IPS-20b (cell line): ENCODE data around the gene FES.

Experiments
- H3K27ac ChIP-seq: one replicate; pipeline ENCODE4 v1.5.1; 2013; ENCODE audit warnings: low read length
- H3K27me3 ChIP-seq: 2 replicates; pipeline ENCODE4 v1.6.1; 2013; ENCODE audit warnings: mild to moderate bottlenecking, low read length, inconsistent platforms; ENCODE audit not compliant: insufficient read depth
- H3K36me3 ChIP-seq: 2 replicates; pipeline ENCODE4 v1.6.1; 2013; ENCODE audit warnings: low read depth, mild to moderate bottlenecking, inconsistent platforms, low read length, moderate library complexity; ENCODE audit not compliant: insufficient read depth
- H3K4me1 ChIP-seq: 2 replicates; pipeline ENCODE4 v1.6.1; 2013; ENCODE audit warnings: mild to moderate bottlenecking, control low read depth, inconsistent platforms, low read length, moderate library complexity; ENCODE audit not compliant: insufficient read depth
- H3K4me3 ChIP-seq: 2 replicates; pipeline ENCODE4 v1.5.1; 2013; ENCODE audit warnings: mild to moderate bottlenecking, low read length, inconsistent platforms
- H3K9ac ChIP-seq: 2 replicates; pipeline ENCODE4 v1.6.1; 2013; ENCODE audit warnings: low read depth, mild to moderate bottlenecking, inconsistent platforms, low read length, moderate library complexity
- H3K9me3 ChIP-seq: 2 replicates; pipeline ENCODE4 v1.6.1; 2013; ENCODE audit warnings: mild to moderate bottlenecking, low read depth, low read length, inconsistent platforms; ENCODE audit not compliant: insufficient read depth

Gene FES

DNA sequence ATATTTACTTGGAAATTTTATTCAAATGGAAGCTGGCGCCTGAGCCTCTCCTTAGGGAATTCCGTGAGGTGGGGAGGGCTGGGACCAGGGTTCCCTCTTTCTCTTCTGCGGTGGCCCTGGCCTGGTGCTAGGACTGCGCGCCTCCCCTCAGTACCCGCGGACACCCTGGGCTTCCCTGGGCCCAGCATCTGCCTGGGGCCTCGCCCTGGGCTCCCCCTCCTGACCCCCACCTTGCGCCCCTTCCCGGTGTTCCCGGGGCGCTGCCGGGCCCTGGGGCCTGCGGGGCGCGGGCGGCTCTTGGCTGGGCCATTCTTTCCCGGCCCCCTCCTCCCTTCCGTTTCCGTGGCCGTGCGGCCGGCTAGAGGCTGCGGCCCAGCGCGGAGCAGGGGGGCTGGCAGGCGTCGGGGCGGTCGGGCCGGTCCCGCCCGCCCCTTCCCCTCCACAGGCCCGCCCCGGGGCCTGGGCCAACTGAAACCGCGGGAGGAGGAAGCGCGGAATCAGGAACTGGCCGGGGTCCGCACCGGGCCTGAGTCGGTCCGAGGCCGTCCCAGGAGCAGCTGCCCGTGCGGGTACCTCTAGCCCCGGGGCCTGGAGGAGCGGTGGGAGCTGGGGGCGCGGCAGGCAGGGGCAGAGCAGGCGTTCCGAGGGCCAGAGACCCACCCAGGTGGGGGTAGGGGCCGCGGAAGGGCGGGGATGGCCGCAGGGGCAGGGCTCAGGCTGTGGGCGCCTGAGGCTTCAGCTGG, at the start of gene FES:
Gene FES (plus strand): TSS at position 529 of the 743 bp plus-strand sequence. CDS start 542 bp downstream, outside the sequence.
- no peaks in the 10 kb centered on the region for H3K27me3 ChIP-seq
- H3K4me3 ChIP-seq: peak within 1 kb of the TSS; percentile 55
- peaks cover 17% of the 10 kb centered on the region; the same call in 1 of the 2 replicates for H3K4me1 ChIP-seq
- H3K27ac ChIP-seq: no peak within 1 kb of the TSS
- peak within 1 kb of the TSS; percentile 77 for H3K9ac ChIP-seq
- peaks cover 18% of the 10 kb centered on the region for H3K36me3 ChIP-seq
- H3K9me3 ChIP-seq: no peaks in the 10 kb centered on the region

- Histone ChIP-seq H3K4me1 (peaks cover 3% of the 10 kb centered on the region; the same call in 1 of the 2 replicates), H3K9me3 (no peaks in the 10 kb centered on the region), H3K27ac (no peak overlapping the region), H3K36me3 (no peaks in the 10 kb centered on the region), H3K27me3 (no peaks in the 10 kb centered on the region), H3K9ac (no peak overlapping the region), H3K4me3 (no peak overlapping the region)
These were observed 49.7 kb upstream of the FES start for GRCh38 chr15:90834626-90835025.

DNA sequence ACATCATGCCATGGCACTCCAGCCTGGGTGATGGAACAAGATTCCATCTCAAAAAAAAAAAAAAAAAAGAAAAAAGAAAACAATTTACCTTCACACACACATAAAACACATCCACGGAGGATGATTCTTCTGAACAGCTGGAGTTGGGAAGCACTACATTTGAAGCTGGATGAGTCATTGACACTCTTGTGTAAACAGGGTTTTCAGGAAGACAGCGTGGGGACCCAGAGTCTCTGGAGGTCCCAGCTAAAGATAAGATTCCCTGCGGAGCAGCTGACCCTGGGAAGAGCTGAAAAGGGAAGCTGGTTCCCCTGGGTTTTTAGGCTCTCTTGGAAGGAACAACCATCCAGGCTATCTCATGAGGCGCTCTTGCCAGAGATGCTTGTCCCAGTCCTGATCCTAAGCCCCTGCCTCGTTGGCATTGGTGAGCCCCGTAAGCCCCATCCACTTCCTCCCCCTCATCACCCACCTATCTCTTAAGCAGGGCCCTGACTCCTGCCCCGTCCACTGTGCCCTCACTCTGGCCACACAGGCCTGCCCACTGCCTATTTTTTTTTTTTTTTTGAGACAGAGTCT, 47.9 kb upstream of the FES start:
- no peaks in the 10 kb centered on the region for H3K36me3 ChIP-seq
- H3K9ac ChIP-seq: no peak overlapping the region
- H3K9me3 ChIP-seq: no peaks in the 10 kb centered on the region
- peaks cover 13% of the 10 kb centered on the region for H3K4me1 ChIP-seq
- H3K27ac ChIP-seq: no peak overlapping the region
- H3K4me3 ChIP-seq: no peak overlapping the region
- H3K27me3 ChIP-seq: no peaks in the 10 kb centered on the region

GRCh38 chr15:90837094-90837493, 47.2 kb upstream of the FES start:
- Histone ChIP-seq H3K4me3 (no peak overlapping the region), H3K36me3 (no peaks in the 10 kb centered on the region), H3K9ac (no peak overlapping the region), H3K4me1 (peaks cover 13% of the 10 kb centered on the region), H3K27ac (no peak overlapping the region), H3K27me3 (no peaks in the 10 kb centered on the region), H3K9me3 (no peaks in the 10 kb centered on the region)

- H3K9ac ChIP-seq: no peak overlapping the region
- no peaks in the 10 kb centered on the region for H3K27me3 ChIP-seq
These were observed 46.2 kb upstream of the FES start for GRCh38 chr15:90838139-90838538.

DNA sequence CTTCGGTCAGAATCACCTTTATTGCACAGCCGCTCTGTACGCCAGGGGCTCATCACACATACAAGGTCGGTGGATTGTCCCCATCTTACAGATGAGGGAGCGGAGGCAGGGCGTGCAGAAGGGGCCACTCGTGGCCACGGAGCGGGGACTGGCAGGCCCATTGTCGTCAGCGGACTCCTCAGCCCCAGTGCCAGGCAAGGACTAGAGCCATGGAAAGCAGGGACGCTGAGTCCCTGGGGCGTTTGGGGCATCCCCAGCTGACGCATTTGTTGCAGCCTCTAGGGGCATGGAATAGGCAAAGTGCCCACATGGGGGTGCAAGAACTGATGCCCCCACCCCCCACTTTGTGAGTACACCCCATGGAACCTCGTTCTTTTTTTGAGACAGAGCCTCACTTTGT, 45.8 kb upstream of the FES start:
- no peak overlapping the region for H3K4me3 ChIP-seq
- H3K36me3 ChIP-seq: no peaks in the 10 kb centered on the region
- H3K27me3 ChIP-seq: no peaks in the 10 kb centered on the region
- H3K27ac ChIP-seq: no peak overlapping the region
- no peaks in the 10 kb centered on the region for H3K9me3 ChIP-seq
- H3K9ac ChIP-seq: no peak overlapping the region
- peaks cover 13% of the 10 kb centered on the region for H3K4me1 ChIP-seq

More at GRCh38 chr15:90838139-90838538, 46.2 kb upstream of the FES start:
- no peak overlapping the region for H3K27ac ChIP-seq
- peaks cover 13% of the 10 kb centered on the region for H3K4me1 ChIP-seq
- H3K9me3 ChIP-seq: no peaks in the 10 kb centered on the region
- no peak overlapping the region for H3K4me3 ChIP-seq
- H3K36me3 ChIP-seq: no peaks in the 10 kb centered on the region

- Histone ChIP-seq H3K9me3 (no peaks in the 10 kb centered on the region), H3K4me3 (no peak overlapping the region; the same call in none of the 2 replicates), H3K27ac (no peak overlapping the region), H3K4me1 (peaks cover 13% of the 10 kb centered on the region), H3K9ac (peak overlapping the region; percentile 7; the same call in 1 of the 2 replicates), H3K27me3 (no peaks in the 10 kb centered on the region), H3K36me3 (no peaks in the 10 kb centered on the region)
These were observed 44.9 kb upstream of the FES start for GRCh38 chr15:90839187-90840071.

DNA sequence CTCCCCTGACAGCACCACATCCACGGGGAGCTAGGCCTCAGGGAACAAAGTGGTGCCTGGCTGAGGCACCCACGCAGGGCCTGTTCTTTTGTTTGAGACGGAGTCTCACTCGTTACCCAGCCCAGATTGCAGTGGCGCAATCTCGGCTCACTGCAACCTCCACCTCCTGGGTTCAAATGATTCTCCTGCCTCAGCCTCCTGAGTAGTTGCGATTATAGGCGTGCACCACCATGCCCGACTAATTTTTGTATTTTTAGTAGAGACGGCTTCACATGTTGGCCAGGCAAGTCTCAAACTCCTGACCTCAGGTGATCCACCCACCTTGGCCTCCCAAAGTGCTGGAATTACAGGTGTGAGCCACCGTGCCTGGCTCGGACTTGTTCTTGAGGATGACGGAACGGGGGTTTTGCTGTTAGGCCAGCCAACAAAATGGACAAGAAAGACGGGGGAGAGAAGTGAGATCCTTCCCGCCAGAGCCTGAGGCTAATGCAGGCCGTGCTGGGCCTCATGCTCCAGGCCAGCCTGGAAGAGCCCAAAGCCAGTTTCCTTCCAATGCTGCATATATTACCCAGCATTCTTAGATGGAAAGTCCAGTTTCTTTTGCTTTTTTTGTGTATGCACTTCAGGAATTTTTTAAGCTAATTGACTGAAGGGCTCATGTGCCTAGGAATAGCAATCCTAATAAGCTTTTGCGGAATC, 44.0 kb upstream of the FES start:
- H3K36me3 ChIP-seq: no peaks in the 10 kb centered on the region
- H3K4me3 ChIP-seq: no peak overlapping the region
- no peaks in the 10 kb centered on the region for H3K9me3 ChIP-seq
- no peak overlapping the region for H3K27ac ChIP-seq
- no peaks in the 10 kb centered on the region for H3K27me3 ChIP-seq
- peaks cover 13% of the 10 kb centered on the region for H3K4me1 ChIP-seq
- H3K9ac ChIP-seq: peak overlapping the region; percentile 7; the same call in 1 of the 2 replicates

DNA sequence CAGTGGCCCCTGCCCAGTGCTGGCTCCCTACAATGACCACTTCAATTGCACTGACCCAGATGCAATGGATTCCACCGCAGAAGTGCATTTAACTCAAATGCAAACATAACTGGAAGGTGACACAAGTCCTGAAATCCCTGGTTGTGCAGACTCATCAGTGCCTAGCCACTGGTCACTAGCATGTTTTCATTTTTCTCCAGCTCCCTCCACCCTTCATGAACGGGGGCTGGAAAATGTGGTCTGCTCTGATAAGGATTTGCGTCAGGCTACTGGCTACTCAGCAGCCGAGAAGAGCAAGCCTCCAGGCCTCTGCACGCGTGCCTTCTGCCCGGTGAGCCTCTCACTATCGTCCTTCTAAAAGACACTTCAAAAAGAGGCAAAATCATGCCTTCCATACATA, 43.4 kb upstream of the FES start:
- H3K4me3 ChIP-seq: no peak overlapping the region
- H3K36me3 ChIP-seq: no peaks in the 10 kb centered on the region
- H3K9me3 ChIP-seq: no peaks in the 10 kb centered on the region
- H3K27me3 ChIP-seq: no peaks in the 10 kb centered on the region
- H3K9ac ChIP-seq: no peak overlapping the region
- H3K4me1 ChIP-seq: peaks cover 13% of the 10 kb centered on the region
- no peak overlapping the region for H3K27ac ChIP-seq

GRCh38 chr15:90844696-90845095, 39.6 kb upstream of the FES start:
- Histone ChIP-seq H3K4me1 (peaks cover 9% of the 10 kb centered on the region), H3K27me3 (no peaks in the 10 kb centered on the region), H3K27ac (no peak overlapping the region), H3K36me3 (no peaks in the 10 kb centered on the region), H3K4me3 (no peak overlapping the region), H3K9me3 (no peaks in the 10 kb centered on the region), H3K9ac (no peak overlapping the region)
